ENCODE data around the gene STX7.

STX7 gene

DNA sequence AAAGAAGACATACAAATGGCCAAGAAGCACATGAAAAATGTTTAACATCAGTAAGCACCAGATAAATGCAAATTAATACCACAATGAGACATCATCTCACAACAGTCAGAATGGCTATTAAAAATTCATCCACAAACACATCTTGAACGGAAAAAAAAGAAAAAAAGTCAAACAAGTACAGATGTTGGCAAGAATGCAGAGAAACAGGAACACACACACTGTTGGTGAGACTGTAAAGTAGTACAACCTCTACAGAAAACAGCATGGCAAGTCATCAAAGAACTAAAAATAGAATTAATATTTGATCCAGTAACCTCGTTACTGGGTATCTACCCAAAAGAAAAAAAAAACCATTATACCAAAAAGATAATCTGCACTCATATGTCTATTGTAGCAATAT is 6.5 kb downstream of the STX7 start:
- no peak for DNase-seq

DNA sequence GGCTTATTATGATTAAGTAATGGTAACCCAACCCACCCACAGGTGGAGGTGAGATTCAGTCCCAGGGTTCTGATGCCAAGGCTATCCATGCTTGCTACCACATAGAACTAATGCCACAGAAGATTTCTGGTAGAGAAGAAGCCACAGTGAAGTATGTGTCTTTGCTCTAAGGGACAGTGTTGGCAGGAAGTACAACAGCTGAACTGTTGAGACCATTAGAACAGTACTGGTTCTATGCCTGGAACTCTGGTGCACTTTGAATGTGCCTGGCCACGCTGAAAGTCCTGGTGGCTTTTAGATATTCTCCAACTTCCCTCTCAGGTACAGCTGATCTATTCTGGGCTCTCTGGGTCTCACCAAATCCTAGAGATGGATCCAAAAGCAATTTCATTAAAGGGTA is 7.8 kb downstream of the STX7 start:
- DNase-seq, result no peak

DNA sequence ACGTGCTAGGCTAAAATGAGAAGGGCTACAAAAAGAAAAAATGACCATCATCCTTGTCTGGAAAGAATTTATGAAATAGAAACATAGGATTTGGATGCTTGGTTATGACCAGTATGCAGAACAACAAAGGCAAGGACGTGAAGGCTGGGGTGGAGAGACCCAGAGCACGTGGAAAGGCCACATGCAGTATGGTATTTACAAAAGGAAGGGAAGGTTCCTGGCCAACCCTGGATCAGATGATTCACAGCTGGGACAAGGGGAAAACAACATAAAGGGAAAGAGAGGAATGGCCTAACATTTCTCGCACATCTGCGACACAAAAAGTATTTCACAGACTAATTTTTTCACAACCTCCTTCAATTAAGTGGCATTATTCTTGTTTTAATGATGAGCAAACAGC is 8.2 kb downstream of the STX7 start:
- DNase-seq, result no peak

DNA sequence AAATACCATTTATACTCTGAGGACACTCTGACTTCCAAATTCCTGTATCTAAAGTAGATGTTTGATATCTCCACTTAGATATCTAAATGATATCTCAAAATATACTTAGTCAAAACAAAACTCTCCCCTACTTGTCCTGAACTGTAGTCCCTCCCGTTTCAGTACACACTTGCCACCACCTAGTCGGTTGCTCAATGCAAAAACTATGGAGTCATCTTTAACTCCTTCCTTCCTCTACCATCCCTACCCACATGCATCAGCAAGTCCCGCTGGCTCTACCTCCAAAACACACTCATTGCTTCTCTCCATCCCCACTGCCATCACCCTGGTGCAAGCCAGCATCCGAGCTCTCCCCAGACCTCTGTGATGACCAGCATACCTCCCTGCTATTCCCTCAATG is 13.2 kb downstream of the STX7 start:
- DNase-seq, result no peak

- no peak for DNase-seq
These were observed 14.3 kb downstream of the STX7 start for GRCh38 chr6:132498638-132499037.

- no peak for DNase-seq
These were observed 16.3 kb downstream of the STX7 start for GRCh38 chr6:132496519-132497180.

DNA sequence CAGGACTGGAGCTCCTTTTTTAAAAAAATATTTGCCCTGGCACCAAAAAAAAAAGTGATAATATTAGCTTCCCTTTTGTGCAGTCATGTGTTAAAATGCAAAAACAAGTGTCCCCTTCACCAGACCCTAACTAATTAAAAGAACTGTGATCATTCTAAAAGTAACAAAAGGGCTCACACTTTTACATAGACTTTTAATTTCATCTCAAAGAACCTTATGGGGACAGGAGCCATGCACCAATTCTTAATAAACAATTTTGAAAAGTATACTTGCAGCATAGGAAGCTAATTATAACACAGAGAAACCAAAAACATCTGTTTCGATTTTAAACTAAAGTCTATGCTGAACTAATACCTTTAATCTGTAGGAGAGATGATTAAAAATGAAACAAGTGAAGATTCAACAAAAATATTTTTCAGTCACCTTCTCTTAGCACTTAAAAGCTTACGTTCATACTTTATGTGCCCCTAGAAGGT is 17.3 kb downstream of the STX7 start:
- no peak for DNase-seq

GRCh38 chr6:132494954-132495353 is 18.0 kb downstream of the STX7 start:
- no peak for DNase-seq

GRCh38 chr6:132491881-132492280 is 21.0 kb downstream of the STX7 start:
- no peak for DNase-seq

GRCh38 chr6:132491303-132491702 is 21.6 kb downstream of the STX7 start:
- no peak for DNase-seq

- no peak for DNase-seq
These were observed 22.3 kb downstream of the STX7 start for GRCh38 chr6:132490478-132491204.

DNA sequence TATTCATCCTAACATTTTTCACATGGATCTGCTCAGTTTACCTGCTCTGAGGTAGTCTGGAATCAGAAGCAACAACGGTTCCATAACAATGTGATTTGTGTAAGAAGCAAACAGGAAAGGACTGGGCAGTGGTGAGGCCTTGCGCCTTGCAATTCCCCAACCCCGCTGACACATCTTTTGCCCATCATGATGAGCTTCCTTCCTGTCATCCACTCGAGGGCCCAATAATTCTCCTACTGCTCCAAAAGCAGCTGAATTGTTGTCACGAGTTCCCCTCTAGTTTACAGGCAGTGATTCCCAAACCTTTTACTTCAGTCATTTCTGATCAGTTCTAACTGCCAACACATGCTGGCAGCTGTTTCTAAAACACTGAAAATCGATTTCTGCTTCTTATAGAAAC is 22.9 kb downstream of the STX7 start:
- no peak for DNase-seq

DNA sequence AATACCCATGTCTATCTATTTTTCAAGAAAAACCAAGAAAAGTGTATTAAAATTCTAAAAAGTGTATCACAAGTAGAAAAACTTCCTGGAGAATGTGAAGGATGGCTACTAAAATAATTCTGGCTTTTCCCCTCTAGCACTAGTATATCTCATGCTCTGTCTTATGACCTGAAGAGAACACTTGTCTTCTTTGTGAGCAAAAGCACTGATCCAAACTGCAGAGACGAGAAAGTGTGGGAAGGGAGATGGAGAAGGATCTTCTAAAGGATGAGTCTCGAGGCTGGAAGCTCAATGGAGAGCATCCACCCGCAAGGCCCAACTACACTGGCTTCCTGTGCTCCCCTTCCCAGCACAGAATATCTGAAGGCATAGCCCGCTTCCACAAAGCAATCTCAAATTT is 23.5 kb downstream of the STX7 start:
- DNase-seq, result no peak

- DNase-seq, result no peak
These were observed 25.2 kb downstream of the STX7 start for GRCh38 chr6:132487762-132488161.

- no peak for DNase-seq
These were observed 28.3 kb downstream of the STX7 start for GRCh38 chr6:132484680-132485018.

- DNase-seq, result peak in 1 of 2 experiments; percentile 50
These were observed 28.9 kb downstream of the STX7 start for GRCh38 chr6:132483779-132484679.

DNA sequence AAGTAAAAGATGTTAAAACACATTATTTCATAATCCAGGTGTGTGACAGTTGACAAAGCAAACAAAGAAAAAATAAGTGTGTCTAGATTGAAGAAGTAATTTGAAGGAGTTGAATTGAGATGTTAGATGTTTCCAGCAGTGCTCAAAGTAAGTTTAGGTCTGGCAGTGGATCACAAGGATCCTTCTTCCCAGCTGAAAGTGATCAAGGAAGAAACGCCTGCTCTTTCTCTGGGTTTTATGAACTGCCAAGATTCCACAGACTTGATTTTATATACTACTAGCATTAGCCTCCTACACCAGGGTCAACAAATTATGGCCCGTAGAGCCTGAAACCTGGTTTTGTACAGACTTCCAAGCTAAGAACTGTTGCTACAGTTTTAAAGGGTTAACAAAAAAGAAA is 30.3 kb downstream of the STX7 start:
- DNase-seq, result no peak

DNA sequence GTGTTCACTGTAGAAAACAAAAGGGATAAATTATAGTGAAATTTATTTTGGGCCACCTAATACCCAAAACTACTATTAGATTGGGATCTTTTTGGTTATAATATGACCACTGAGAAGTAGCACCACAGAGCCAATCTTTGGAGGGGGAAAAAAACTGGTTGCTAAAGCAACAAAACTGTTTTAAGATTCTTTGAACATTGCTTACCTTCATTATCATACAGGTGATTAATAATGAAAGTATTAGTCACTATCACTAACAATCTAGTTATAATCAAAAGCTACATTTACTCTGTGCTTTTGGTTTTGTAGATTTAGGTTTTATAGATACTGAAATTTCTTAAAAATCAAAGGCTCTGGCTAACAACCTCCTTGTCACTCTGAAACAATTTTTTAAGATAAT is 31.7 kb downstream of the STX7 start:
- DNase-seq, result no peak

- no peak for DNase-seq
These were observed 33.8 kb downstream of the STX7 start for GRCh38 chr6:132479131-132479530.

DNA sequence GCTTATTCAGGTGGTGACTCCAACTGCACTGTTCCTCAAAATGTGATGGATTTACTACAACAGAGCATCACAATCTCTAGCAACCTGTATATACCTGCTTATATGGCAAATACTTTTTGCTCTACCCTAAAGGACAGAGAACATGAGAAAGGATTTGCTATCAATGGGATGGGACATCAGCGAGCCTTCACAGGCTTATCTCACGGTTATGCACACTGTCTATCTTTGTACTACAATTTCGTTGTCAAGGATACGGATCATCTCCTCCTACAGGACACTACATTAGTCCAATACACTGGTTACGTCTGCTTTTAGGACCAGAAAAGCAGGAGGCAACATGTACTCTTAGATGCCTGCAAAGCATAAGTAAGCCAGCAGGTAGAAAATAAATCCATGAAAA is 34.2 kb downstream of the STX7 start:
- DNase-seq, result no peak

DNA sequence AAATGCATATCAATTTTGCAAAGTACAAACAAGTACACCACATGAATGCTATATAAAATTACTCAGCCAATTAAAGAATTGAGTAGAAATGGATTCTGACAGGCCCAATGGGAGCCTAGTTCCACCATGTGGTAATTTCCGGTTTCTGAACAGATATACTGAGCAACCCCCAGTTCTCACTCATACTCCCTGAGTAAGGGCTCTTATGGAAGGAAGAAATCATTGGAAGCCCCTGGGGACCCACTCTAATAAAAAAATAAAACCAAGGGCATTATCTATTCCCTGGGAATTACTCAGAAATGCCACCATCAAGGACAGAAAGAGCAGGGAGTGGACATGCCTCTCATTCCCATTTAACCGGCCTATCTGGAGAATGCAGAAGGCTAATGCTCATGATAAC is 34.6 kb downstream of the STX7 start:
- no peak for DNase-seq

DNA sequence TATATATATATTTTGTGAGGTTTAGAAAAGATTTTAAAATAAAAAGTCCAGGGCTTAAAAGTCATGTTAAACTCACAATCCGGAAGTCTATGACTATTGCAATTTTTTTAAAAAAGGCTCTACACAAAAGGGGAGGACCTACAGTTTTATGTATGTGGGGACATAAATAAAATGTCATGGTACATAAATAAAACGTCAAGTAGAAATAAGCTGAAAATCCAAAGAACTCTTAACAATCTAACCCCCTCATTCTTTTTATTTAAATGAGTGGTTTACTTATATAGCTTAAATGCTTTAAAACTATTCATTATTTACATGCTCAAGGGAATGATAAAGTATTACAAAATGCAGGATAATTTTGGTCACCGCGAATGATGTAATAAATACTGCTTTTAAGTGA is 36.2 kb downstream of the STX7 start:
- DNase-seq, result no peak

DNA sequence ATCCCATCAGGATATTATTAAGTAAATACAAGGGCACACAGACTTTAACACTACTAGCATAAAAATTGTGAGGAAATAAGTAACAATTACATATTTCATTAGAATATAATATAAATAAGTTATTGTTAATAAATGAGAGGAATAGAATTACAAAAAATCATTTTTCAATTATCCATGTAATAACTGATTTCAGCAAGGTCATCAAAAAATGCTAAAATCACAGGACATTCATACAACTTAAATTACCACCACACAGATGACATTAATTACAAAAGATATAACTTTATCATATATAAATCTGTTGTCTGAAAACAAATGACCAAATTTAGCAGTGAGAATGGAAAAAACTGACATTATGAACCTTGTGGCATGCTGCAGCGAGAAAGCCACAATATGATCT is 37.0 kb downstream of the STX7 start:
- DNase-seq, result no peak

- no peak for DNase-seq
These were observed 41.1 kb downstream of the STX7 start for GRCh38 chr6:132471787-132472186.
